ENCODE data around the gene CA5A.

GRCh38 chr16:87845807-87846619 lies 90.3 kb downstream of the CA5A start:
- TF ChIP-seq, protein P1, sequence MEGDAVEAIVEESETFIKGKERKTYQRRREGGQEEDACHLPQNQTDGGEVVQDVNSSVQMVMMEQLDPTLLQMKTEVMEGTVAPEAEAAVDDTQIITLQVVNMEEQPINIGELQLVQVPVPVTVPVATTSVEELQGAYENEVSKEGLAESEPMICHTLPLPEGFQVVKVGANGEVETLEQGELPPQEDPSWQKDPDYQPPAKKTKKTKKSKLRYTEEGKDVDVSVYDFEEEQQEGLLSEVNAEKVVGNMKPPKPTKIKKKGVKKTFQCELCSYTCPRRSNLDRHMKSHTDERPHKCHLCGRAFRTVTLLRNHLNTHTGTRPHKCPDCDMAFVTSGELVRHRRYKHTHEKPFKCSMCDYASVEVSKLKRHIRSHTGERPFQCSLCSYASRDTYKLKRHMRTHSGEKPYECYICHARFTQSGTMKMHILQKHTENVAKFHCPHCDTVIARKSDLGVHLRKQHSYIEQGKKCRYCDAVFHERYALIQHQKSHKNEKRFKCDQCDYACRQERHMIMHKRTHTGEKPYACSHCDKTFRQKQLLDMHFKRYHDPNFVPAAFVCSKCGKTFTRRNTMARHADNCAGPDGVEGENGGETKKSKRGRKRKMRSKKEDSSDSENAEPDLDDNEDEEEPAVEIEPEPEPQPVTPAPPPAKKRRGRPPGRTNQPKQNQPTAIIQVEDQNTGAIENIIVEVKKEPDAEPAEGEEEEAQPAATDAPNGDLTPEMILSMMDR (IDR thresholded peaks at IDR 0.05) = no peak
- TF ChIP-seq POLR2A (IDR thresholded peaks at IDR 0.05) = no peak
- no peak for TF ChIP-seq POLR2AphosphoS5 (IDR thresholded peaks at IDR 0.05)

All from sigmoid colon (tissue), 4 donors.